ENCODE results near the gene GPC5.

The GPC5 gene

GRCh38 chr13:91601807-91602206, 203.4 kb downstream of the GPC5 start:
- Mint-ChIP-seq H3K9me3 (no peaks in the 10 kb centered on the region), H3K4me3 (no peak overlapping the region), H3K27me3 (no peaks in the 10 kb centered on the region), H3K27ac (no peak overlapping the region), H3K4me1 (no peaks in the 10 kb centered on the region)
- ATAC-seq: no peak
- no peak for DNase-seq

DNA sequence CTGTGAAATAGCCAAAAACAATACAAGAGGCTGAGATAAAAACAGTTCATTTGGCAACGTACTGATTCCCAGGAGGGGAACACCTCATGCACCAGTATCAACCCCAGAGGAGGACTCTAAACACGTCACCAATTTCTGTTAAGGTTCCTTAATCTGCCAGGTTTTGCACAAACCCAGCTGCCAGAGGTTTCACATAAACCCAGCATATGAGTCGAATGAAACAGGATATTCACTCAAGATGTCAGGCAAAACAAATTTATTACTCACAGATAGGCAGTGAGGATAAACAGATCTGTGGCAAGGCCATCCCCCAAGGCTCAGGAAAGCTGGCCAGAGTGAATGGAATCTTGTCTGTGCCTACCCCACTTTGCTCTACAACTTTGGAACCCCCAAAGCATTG, 210.9 kb downstream of the GPC5 start:
- no peaks in the 10 kb centered on the region for H3K4me1 Mint-ChIP-seq
- peaks cover 8% of the 10 kb centered on the region for H3K27me3 Mint-ChIP-seq
- ATAC-seq: no peak
- no peak for DNase-seq
- H3K9me3 Mint-ChIP-seq: peaks cover 0 to 14% of the 10 kb centered on the region in 2 donors
- H3K4me3 Mint-ChIP-seq: no peak overlapping the region
- H3K27ac Mint-ChIP-seq: no peak overlapping the region

GRCh38 chr13:91618315-91618714, 219.9 kb downstream of the GPC5 start:
- H3K4me3 Mint-ChIP-seq: no peak overlapping the region
- H3K9me3 Mint-ChIP-seq: peaks cover 0 to 6% of the 10 kb centered on the region in 2 donors
- DNase-seq: no peak
- no peaks in the 10 kb centered on the region for H3K4me1 Mint-ChIP-seq
- no peak overlapping the region for H3K27ac Mint-ChIP-seq
- no peaks in the 10 kb centered on the region for H3K27me3 Mint-ChIP-seq
- no peak for ATAC-seq

- Mint-ChIP-seq H3K27ac (no peak overlapping the region), H3K27me3 (no peaks in the 10 kb centered on the region), H3K9me3 (no peaks in the 10 kb centered on the region), H3K4me1 (no peaks in the 10 kb centered on the region), H3K4me3 (no peak overlapping the region)
- no peak for ATAC-seq
- DNase-seq: no peak
Observed at GRCh38 chr13:91620670-91621141, 222.3 kb downstream of the GPC5 start.

- Mint-ChIP-seq H3K27ac (no peak overlapping the region), H3K4me3 (no peak overlapping the region), H3K9me3 (no peaks in the 10 kb centered on the region), H3K4me1 (no peaks in the 10 kb centered on the region), H3K27me3 (no peaks in the 10 kb centered on the region)
- DNase-seq (no peak), ATAC-seq (no peak)
Observed at GRCh38 chr13:91621161-91621560, 222.7 kb downstream of the GPC5 start.

DNA sequence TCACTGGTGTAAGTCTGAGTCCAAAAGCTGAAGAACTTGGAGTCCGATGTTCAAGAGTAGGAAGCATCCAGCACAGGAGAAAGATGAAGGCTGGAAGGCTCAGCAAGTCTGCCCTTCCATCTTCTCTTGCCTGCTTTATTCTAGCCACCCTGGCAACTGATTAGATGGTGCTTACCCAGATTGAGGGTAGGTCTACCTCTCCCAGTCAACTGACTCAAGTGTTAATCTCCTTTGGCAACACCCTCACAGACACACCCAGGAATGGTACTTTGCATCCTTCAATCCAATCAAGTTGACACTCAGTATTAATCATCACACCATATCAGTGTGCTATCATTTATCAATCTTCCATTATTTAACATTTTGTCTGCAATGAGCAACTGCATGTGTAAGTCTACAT, 223.5 kb downstream of the GPC5 start:
- no peaks in the 10 kb centered on the region for H3K9me3 Mint-ChIP-seq

DNA sequence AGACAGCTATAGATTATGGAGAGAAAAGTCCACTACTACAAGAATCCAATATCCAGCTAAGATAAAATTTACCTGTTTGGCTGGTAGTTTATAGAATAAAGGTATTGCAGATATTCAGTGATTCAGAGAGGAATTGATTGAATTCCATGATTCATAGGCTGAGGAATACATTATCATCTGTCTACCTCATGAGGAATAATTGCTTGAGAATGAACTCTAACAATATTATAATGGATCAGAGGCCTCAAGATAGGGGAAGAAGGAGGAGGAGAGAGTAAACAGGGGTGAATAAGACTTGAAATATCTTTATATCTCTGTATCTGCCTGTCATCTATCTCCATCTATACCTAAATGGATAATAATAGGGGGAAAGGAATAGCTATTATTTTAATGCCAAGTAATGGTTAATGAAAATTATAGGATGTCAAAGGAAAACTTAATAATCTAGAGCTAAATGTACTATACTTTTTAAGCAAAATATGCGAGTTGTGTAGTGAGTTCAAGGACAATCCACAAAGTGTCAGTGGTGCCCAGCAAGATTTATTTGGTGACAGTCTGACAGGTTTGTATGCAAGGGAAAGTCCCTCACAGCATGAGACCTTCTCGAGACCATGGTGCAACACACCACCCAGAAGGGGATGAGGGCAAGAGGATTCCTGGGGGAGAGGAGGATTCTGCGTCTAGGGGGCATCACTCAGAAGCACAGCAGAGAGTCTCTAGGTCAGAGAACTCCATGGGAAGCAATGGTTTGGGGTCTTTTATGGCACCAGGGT, 224.5 kb downstream of the GPC5 start:
- no peak for DNase-seq
- H3K27me3 Mint-ChIP-seq: no peaks in the 10 kb centered on the region

More for the DNA sequence above, 223.5 kb downstream of the GPC5 start:
- no peak overlapping the region for H3K27ac Mint-ChIP-seq
- no peaks in the 10 kb centered on the region for H3K4me1 Mint-ChIP-seq
- H3K27me3 Mint-ChIP-seq: no peaks in the 10 kb centered on the region
- DNase-seq: no peak
- no peak for ATAC-seq
- no peak overlapping the region for H3K4me3 Mint-ChIP-seq

DNA sequence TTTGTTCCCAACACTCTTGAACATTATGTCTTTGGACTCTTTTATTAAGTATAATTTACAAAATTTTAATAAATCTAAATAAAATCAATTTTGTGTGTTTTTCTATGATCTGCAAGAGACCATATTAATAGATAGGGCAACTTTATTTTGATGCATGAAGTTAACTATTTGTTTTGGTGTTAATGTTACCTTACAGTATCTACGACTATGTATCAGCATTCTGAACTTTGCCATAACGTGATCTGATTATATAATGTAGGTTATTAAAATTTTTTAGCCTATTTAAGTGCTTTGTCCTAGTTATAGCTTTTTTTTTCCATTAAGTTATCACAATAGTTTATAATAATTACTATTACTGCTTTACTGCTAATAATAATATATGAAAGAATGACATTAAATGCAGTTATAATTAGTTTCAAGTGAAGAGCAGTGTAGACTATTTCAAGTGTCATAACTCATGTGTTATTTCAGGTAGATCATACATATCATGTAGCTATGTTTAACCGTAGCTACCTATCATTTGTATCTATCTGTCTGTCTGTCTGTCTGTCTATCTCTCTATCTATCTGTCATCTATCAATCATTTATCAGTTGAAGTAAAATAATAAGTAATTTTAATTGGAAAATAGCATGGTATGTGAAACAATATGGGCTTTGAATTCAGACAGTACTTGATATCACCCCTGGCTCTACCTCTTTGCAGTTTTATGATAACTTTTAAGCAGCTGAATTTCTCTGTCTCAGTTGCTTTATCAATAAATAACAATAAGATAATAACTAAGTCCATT, 229.7 kb downstream of the GPC5 start:
- Mint-ChIP-seq H3K4me1 (no peaks in the 10 kb centered on the region), H3K4me3 (no peak overlapping the region), H3K27me3 (no peaks in the 10 kb centered on the region), H3K9me3 (no peaks in the 10 kb centered on the region), H3K27ac (no peak overlapping the region)
- ATAC-seq (no peak), DNase-seq (no peak)

More for the DNA sequence above, 224.5 kb downstream of the GPC5 start:
- no peak overlapping the region for H3K27ac Mint-ChIP-seq
- no peak for ATAC-seq
- no peak overlapping the region for H3K4me3 Mint-ChIP-seq
- no peaks in the 10 kb centered on the region for H3K9me3 Mint-ChIP-seq
- no peaks in the 10 kb centered on the region for H3K4me1 Mint-ChIP-seq

GRCh38 chr13:91630946-91631345, 232.5 kb downstream of the GPC5 start:
- Mint-ChIP-seq H3K9me3 (no peaks in the 10 kb centered on the region), H3K4me1 (no peaks in the 10 kb centered on the region), H3K27ac (no peak overlapping the region), H3K27me3 (no peaks in the 10 kb centered on the region), H3K4me3 (no peak overlapping the region)
- DNase-seq (no peak), ATAC-seq (no peak)

GRCh38 chr13:91632086-91632485, 233.7 kb downstream of the GPC5 start:
- no peak overlapping the region for H3K27ac Mint-ChIP-seq
- no peaks in the 10 kb centered on the region for H3K4me1 Mint-ChIP-seq
- H3K27me3 Mint-ChIP-seq: peaks cover 2% of the 10 kb centered on the region
- ATAC-seq (no peak), DNase-seq (no peak)
- no peak overlapping the region for H3K4me3 Mint-ChIP-seq
- H3K9me3 Mint-ChIP-seq: no peaks in the 10 kb centered on the region

- H3K9me3 Mint-ChIP-seq: no peaks in the 10 kb centered on the region
Observed at GRCh38 chr13:91639330-91639729, 240.9 kb downstream of the GPC5 start.

DNA sequence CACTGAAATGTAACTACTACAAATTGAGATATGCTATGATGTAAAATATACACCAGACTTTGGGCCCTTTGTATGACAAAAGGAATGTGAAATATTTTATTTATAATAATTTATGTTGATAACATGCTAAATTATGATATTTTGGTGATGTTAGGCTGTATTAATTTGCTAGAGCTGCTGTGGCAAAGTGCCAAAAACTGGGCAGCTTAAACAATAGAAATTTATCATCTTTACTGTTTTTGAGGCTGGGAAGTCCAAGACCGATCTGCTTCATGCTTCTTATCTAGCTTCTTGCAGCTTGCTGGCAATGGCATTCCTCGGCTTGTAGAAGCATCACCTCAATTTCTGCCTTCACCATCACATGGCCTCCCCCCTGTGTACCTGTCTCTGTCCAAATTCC, 245.0 kb downstream of the GPC5 start:
- H3K9me3 Mint-ChIP-seq: no peaks in the 10 kb centered on the region
- DNase-seq (no peak), ATAC-seq (no peak)
- no peak overlapping the region for H3K27ac Mint-ChIP-seq
- no peaks in the 10 kb centered on the region for H3K4me1 Mint-ChIP-seq
- H3K27me3 Mint-ChIP-seq: no peaks in the 10 kb centered on the region
- no peak overlapping the region for H3K4me3 Mint-ChIP-seq

More at GRCh38 chr13:91639330-91639729, 240.9 kb downstream of the GPC5 start:
- H3K4me1 Mint-ChIP-seq: no peaks in the 10 kb centered on the region
- peaks cover 11% of the 10 kb centered on the region for H3K27me3 Mint-ChIP-seq
- H3K4me3 Mint-ChIP-seq: no peak overlapping the region
- ATAC-seq (no peak), DNase-seq (no peak)
- no peak overlapping the region for H3K27ac Mint-ChIP-seq

GRCh38 chr13:91644806-91645205, 246.4 kb downstream of the GPC5 start:
- no peaks in the 10 kb centered on the region for H3K27me3 Mint-ChIP-seq
- ATAC-seq: no peak

GRCh38 chr13:91647361-91647990, 249.1 kb downstream of the GPC5 start:
- ATAC-seq (no peak), DNase-seq (no peak)
- no peaks in the 10 kb centered on the region for H3K4me1 Mint-ChIP-seq
- H3K9me3 Mint-ChIP-seq: no peaks in the 10 kb centered on the region
- no peak overlapping the region for H3K4me3 Mint-ChIP-seq
- H3K27ac Mint-ChIP-seq: no peak overlapping the region
- H3K27me3 Mint-ChIP-seq: no peaks in the 10 kb centered on the region

More at GRCh38 chr13:91644806-91645205, 246.4 kb downstream of the GPC5 start:
- Mint-ChIP-seq H3K4me3 (no peak overlapping the region), H3K27ac (no peak overlapping the region), H3K9me3 (no peaks in the 10 kb centered on the region), H3K4me1 (no peaks in the 10 kb centered on the region)
- DNase-seq: no peak

- H3K9me3 Mint-ChIP-seq: no peaks in the 10 kb centered on the region
- DNase-seq (no peak), ATAC-seq (no peak)
- no peaks in the 10 kb centered on the region for H3K27me3 Mint-ChIP-seq
- no peak overlapping the region for H3K4me3 Mint-ChIP-seq
- H3K4me1 Mint-ChIP-seq: no peaks in the 10 kb centered on the region
- H3K27ac Mint-ChIP-seq: no peak overlapping the region
Observed at GRCh38 chr13:91648012-91648411, 249.6 kb downstream of the GPC5 start.

- no peak for DNase-seq
- H3K27me3 Mint-ChIP-seq: no peaks in the 10 kb centered on the region
Observed at GRCh38 chr13:91649456-91649855, 251.0 kb downstream of the GPC5 start.

More at GRCh38 chr13:91649456-91649855, 251.0 kb downstream of the GPC5 start:
- H3K4me1 Mint-ChIP-seq: no peaks in the 10 kb centered on the region
- no peak overlapping the region for H3K27ac Mint-ChIP-seq
- ATAC-seq: no peak
- no peak overlapping the region for H3K4me3 Mint-ChIP-seq
- no peaks in the 10 kb centered on the region for H3K9me3 Mint-ChIP-seq

Measured in stimulated activated naive CD8-positive, alpha-beta T cell treated with anti-CD3 and anti-CD28 coated beads, Interleukin-15, amount 100 ng/mL, for 72 hours (primary cell).